KG1 (cell line): Measurements from ENCODE around the gene EGFR.

ENCODE experiments used
- DNase-seq: peaks from one replicate; lab custom pipeline; 2025; lab: John Stamatoyannopoulos, UW

Gene EGFR

DNA sequence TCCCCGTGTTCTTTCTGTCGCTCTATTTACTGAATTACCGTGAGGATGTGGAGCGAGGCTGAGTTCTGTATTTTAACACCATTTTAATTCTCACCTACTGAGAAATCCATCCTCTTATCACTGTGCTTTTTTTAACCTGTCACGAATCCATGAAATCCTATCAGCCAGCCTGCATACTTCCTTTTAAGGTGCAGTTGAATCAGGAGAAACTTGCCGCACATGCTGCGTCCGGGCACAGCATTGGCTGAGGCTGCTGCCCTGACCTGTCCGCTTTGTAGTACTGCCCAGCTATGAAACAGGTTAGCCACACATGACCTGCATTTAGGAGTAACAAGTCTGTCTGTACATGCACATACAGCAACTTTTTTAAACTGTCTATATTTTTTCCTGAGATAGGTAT is 82.5 kb downstream of the EGFR start:
- DNase-seq: no peak

- no peak for DNase-seq
Measured at GRCh38 chr7:55104123-55104522, 85.3 kb downstream of the EGFR start.

GRCh38 chr7:55104712-55105433 is 86.1 kb downstream of the EGFR start:
- DNase-seq: no peak

DNA sequence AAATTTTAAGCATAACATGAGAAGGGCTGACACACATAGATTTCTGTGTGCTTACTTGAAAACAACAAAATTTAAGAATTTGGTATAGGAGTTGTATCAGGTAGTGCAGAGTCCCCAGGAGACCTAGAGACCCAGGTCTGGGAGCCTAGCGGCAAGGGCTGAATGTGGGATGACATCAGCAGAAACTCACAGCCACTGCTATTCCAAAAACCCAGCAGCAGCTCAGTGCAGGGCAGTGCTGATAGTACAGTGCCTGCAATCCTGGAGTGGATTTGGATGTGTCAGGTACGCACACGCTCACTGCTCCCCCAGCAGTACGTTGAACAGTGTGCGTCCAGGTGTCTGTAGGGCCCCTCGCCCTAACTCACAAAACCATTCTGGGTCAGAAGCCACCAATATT is 87.1 kb downstream of the EGFR start:
- no peak for DNase-seq

DNA sequence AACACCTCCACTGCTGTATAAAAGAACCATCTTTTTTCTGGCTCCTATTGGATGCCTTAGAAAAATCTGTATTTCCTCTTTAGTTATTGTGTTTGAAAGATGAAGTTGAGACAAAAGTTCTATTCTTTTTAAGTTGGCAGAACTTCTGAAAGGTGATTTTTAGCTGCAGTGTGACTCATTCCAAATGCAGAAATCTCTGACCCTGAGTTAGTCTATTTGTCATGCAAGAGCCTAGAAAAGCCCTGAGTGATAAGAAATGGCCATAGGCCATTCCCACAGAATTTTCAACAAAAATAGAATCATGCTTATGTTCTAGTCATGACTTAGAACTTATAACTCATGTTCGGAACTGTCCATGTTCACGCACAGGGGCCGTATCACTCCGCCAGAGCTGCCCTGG is 89.1 kb downstream of the EGFR start:
- no peak for DNase-seq

DNA sequence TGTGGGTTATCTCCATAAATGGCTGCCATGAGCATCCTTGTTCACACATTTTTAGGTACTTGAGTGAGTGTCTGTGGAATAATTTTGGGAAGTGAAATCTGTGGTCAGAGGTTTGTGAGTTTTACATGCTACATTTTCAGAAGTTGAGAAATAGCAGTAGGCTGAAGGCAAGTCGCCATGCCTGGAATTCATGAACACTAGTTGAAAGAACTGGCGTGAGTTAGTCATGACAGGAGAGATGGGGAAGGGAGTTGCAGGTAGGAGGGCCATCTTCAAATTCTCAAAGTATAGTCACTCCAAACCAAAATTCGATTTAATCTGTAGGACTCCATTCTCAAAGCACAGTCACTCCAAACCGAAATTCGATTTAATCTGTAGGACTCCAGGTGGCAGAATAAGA is 89.6 kb downstream of the EGFR start:
- DNase-seq: no peak

GRCh38 chr7:55108818-55109217 is 90.0 kb downstream of the EGFR start:
- no peak for DNase-seq

DNA sequence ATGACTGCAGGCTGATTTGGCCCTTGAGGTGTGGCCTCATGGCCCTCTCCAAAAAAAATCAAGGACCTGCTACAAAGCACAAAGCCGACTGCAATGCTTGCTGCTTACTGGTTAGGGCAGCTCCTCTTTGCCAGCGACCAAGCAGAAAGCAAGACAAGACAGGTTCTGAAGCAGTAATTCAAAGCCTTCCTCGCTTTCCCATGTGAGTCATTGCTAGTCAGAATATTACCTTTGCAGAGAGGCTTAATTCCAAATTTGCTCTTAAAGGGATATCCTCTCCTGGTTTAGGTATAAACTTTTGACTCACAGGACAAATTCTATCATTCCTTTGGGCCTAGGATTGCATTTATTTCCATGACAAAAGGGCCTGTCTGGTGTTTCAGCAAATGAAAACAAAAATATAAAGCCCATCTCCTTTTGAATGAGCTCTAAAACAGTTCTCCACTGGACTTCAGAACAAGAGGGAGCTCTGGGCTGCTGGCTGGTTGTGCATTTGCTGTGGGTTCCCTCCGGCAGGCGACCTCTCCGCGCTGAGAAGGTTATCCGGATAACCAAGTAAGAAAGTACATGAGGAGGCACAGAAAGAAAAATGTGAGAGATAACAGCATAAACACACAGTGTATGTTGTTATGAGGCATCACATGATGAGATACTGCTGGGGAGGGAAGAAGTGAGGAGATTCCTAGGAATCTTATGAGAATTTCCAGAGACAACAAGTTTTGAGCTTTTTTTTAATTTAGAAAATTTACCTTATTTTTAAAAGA is 90.8 kb downstream of the EGFR start:
- DNase-seq: no peak

DNA sequence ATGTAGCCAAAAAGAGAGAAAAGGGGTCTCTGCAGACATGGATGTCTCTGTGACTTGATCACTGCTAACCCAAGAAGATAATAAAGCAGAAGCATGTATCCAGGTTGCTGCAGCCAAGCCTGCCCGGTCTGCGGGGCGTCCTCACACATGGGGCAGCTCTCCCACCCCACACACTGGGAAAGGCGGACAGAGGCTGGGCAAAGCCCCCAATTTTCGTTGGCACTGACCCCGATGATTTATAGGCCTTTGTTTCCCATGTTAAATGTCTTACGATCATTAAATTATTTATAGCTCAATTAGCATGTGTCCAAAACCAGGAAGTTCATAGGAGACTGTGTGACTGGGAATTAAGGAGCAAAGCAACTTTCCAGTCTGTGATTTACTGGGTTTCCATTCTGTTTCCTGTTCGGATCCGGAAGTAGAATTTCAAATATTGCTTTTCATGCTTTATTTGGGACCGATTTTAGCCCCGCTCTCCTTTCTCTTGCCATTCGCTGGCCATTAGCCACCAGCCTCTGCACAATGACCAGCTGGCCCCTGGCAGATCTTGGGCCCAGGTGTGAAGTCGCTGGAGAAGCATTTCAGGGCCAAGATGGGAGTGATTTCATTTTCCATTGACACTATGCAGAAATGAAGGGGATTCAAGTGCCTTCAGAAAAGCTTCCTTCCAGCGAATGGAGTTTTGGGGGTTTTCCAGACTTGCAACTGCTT is 91.6 kb downstream of the EGFR start:
- no peak for DNase-seq

GRCh38 chr7:55110993-55111361 is 92.2 kb downstream of the EGFR start:
- no peak for DNase-seq

DNA sequence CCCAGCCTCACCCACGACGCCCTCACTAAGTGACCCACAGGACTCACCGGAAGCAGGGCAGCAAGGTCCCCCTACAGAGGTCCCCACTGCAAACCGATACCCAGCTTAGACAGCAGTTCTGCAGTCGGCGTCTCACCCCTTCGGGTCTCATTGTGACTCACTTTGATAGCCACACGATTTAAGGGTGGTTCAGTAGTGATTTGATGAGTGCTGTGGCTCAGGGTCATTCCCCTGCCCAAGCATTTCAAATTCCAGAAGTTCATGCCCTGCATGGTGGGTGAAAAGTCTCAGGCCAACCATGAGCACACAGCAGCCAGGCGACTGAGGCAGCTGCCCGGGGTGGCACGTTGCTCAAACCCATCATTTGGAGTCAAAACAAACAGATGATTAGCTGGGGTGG is 93.2 kb downstream of the EGFR start:
- no peak for DNase-seq

- DNase-seq: no peak
Measured at GRCh38 chr7:55113760-55114540, 95.1 kb downstream of the EGFR start.

- no peak for DNase-seq
Measured at GRCh38 chr7:55117286-55117685, 98.5 kb downstream of the EGFR start.

DNA sequence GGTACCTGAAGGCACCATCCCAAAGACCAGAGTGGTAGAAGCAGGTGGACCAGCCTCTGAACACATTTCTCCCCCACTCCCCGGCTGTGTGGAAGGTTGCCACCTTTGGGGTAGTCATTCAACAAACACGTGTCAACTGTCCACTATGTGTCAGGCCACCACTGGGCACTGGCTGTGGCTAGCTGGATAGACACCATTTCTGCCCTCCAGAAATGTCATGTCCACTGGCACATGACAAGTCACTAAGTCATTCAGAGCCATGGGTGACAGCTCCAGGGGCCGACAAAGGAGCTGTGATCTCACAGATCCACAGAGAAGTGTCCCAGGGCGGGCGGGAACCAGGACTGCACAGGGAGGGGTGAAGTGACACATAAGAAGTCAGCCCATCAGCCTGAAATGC is 99.6 kb downstream of the EGFR start:
- no peak for DNase-seq

DNA sequence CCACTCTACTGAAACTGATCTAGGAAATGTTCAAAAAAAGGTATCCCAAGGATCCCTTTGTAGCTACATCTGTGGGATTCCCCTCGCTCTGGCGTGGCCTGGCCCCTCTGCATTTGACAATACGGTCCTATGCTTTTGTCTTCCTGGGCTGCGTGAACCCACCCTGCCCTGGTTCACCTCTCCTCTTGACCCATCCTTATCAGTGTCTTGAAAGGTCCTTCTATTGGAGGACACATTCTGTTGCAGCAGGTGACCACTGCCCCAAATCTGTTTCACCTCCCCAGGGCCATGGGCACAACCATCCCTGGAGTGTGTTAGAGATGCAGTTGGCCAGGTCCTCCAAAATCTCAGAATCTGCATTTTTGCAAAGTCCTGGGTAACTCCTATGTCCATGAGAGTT is 100.8 kb downstream of the EGFR start:
- DNase-seq: no peak

- DNase-seq: no peak
Measured at GRCh38 chr7:55120074-55120473, 101.3 kb downstream of the EGFR start.

GRCh38 chr7:55120501-55121198 is 101.8 kb downstream of the EGFR start:
- no peak for DNase-seq

- no peak for DNase-seq
Measured at GRCh38 chr7:55121249-55121648, 102.4 kb downstream of the EGFR start.

GRCh38 chr7:55122263-55122662 is 103.4 kb downstream of the EGFR start:
- no peak for DNase-seq

- DNase-seq: no peak
Measured at GRCh38 chr7:55124989-55125875, 106.4 kb downstream of the EGFR start.

DNA sequence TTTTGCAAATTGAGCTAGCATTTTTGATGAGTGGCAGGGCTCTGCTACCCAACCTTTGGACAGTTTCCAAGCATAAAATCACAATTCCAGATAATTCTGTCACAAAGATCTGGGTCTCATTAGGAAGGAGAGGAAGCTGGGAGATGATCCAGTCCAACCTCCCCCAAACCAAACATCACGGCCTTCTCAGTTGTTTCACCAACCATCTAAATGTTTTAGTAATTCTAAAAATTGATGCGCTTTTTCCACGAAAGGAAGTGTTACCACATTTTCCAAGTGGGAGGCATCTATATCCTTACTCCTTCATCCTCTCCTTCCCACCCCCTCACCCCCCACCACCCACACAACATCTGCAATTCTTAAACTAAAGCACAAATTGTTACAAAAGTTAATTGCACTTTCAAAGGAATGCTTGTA is 108.3 kb downstream of the EGFR start:
- DNase-seq: no peak
